Ishikawa (cell line): ENCODE measurements around the gene IQCH.

ENCODE experiments used
- CEBPB ChIP-seq: IDR thresholded peaks from 2 replicates; pipeline ENCODE4 v1.6.1; 2012
- CREB1 ChIP-seq: IDR thresholded peaks from 2 replicates; pipeline ENCODE4 v1.6.1; 2012; ENCODE audit warnings: low read depth
- EP300 ChIP-seq: IDR thresholded peaks from 2 replicates; pipeline ENCODE4 v1.6.1; 2012; ENCODE audit warnings: borderline replicate concordance
- RAD21 ChIP-seq: IDR thresholded peaks from 2 replicates; pipeline ENCODE4 v1.6.1; 2012; ENCODE audit warnings: low read depth
- REST ChIP-seq: IDR thresholded peaks from 2 replicates; pipeline ENCODE4 v1.6.1; 2012; ENCODE audit warnings: low read depth, mild to moderate bottlenecking
- TCF12 ChIP-seq: IDR thresholded peaks from 2 replicates; pipeline ENCODE4 v1.6.1; 2012; ENCODE audit warnings: low read depth
- TEAD4 ChIP-seq: IDR thresholded peaks from 2 replicates; pipeline ENCODE4 v1.6.1; 2012
- USF1 ChIP-seq: IDR thresholded peaks from 2 replicates; pipeline ENCODE4 v1.6.1; 2012
- YY1 ChIP-seq: IDR thresholded peaks from 2 replicates; pipeline ENCODE4 v1.6.1; 2012; ENCODE audit warnings: low read depth
- ZBTB7A ChIP-seq: IDR thresholded peaks from 2 replicates; pipeline ENCODE4 v1.6.1; 2012; ENCODE audit warnings: low read depth

- TF ChIP-seq EP300 (no peak), YY1 (no peak), USF1 (no peak), RAD21 (no peak), TCF12 (no peak), REST (no peak), CREB1 (no peak), TEAD4 (no peak), ZBTB7A (no peak), CEBPB (no peak)
These were observed 165.1 kb downstream of the IQCH start for GRCh38 chr15:67419705-67420104.
